IPS DF 4.7 (cell line): ENCODE data around the gene HS3ST1.

Experiments used
- DNase-seq: peaks from one replicate; pipeline ENCODE4 v3.0.0-alpha.2; 2013; ENCODE audit warnings: low spot score; ENCODE audit errors: extremely low read depth

The HS3ST1 gene

GRCh38 chr4:11428231-11428898 is at the start of gene HS3ST1:
Gene HS3ST1, minus strand, starts transcription at chr4:11428894. Its CDS starts 28,889 bp downstream, at chr4:11400005.
- DNase-seq = no peak

GRCh38 chr4:11475871-11476270 is 47.2 kb upstream of the HS3ST1 start:
- no peak for DNase-seq

GRCh38 chr4:11474146-11474545 is 45.5 kb upstream of the HS3ST1 start:
- DNase-seq = no peak

- DNase-seq = no peak
Observed at GRCh38 chr4:11472535-11472934, 43.8 kb upstream of the HS3ST1 start.

GRCh38 chr4:11471618-11472017 is 42.9 kb upstream of the HS3ST1 start:
- DNase-seq = no peak

- no peak for DNase-seq
Observed at GRCh38 chr4:11471046-11471441, 42.4 kb upstream of the HS3ST1 start.

- no peak for DNase-seq
Observed at GRCh38 chr4:11470438-11471045, 41.8 kb upstream of the HS3ST1 start.

GRCh38 chr4:11469650-11470437 is 41.1 kb upstream of the HS3ST1 start:
- DNase-seq = no peak

GRCh38 chr4:11468901-11469300 is 40.2 kb upstream of the HS3ST1 start:
- no peak for DNase-seq

GRCh38 chr4:11467931-11468330 is 39.2 kb upstream of the HS3ST1 start:
- DNase-seq = no peak

- no peak for DNase-seq
Observed at GRCh38 chr4:11463707-11464106, 35.0 kb upstream of the HS3ST1 start.

GRCh38 chr4:11456401-11456800 is 27.7 kb upstream of the HS3ST1 start:
- DNase-seq = no peak

GRCh38 chr4:11455201-11455835 is 26.6 kb upstream of the HS3ST1 start:
- no peak for DNase-seq

- DNase-seq = no peak
Observed at GRCh38 chr4:11451716-11452115, 23.0 kb upstream of the HS3ST1 start.

GRCh38 chr4:11446155-11446811 is 17.6 kb upstream of the HS3ST1 start:
- DNase-seq = no peak

- DNase-seq = no peak
Observed at GRCh38 chr4:11441194-11441556, 12.5 kb upstream of the HS3ST1 start.

- no peak for DNase-seq
Observed at GRCh38 chr4:11440481-11441193, 11.9 kb upstream of the HS3ST1 start.

- DNase-seq = no peak
Observed at GRCh38 chr4:11439836-11440235, 11.1 kb upstream of the HS3ST1 start.

- DNase-seq = no peak
Observed at GRCh38 chr4:11438647-11439046, 10.0 kb upstream of the HS3ST1 start.

- no peak for DNase-seq
Observed at GRCh38 chr4:11436673-11437072, 8.0 kb upstream of the HS3ST1 start.

GRCh38 chr4:11436084-11436483 is 7.4 kb upstream of the HS3ST1 start:
- no peak for DNase-seq
